GM18498 (cell line): ENCODE results near the gene HSPG2.
A peak's percentile ranks its signal among the peaks of the same experiment; 100 is the strongest.

Source experiments
- ATAC-seq: cut with Tn5 transposase; IDR thresholded peaks from one replicate; pipeline ENCODE4 v1.9.1; 2021; ENCODE audit warnings: mild to moderate bottlenecking, moderate library complexity; ENCODE audit not compliant: unreplicated experiment

Gene HSPG2

DNA sequence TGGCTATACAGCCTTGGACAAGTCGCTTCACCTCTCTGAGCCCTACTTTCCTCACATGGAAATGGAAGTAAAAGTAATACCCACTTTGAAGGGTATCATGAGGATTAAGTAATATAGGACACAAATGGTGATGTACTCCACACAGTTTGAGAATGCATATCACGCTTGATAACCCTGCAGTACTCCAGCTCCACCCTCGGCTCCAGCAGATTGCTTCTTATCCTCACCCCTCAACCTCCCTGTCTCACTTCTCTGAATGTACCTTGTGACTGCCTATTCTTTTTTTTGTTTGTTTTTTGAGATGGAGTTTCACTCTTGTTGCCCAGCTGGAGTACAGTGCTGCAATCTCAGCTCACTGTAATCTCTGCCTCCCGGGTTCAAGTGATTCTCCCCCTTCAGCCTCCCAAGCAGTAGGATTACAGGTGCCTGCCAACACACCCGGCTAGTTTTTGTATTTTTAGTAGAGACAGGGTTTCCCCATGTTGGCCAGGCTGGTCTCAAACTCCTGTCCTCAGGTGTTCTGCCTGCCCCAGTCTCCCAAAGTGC lies 69.6 kb downstream of the HSPG2 start:
- ATAC-seq = no peak

GRCh38 chr1:21866707-21867043 lies 70.4 kb downstream of the HSPG2 start:
- no peak for ATAC-seq

- peak; percentile 85 for ATAC-seq
Measured at GRCh38 chr1:21865943-21866706, 71.0 kb downstream of the HSPG2 start.

DNA sequence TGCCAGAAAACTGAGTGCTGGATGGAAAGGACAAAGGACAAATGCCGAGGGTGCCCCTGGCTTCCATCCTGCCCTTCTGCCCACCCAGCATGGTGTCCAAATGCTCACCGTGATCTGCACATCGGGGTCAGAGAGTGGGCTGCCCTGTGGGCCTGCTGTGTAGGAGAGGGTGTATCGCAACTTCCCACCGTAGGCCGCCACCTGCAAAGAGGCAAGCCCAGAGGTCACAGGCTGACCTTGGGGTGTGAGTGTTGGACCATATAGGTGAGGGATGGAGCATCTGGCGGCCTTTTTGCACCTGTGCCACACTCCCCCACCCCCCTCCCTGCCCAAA lies 71.5 kb downstream of the HSPG2 start:
- ATAC-seq = no peak

- no peak for ATAC-seq
Measured at GRCh38 chr1:21864730-21865129, 72.4 kb downstream of the HSPG2 start.

DNA sequence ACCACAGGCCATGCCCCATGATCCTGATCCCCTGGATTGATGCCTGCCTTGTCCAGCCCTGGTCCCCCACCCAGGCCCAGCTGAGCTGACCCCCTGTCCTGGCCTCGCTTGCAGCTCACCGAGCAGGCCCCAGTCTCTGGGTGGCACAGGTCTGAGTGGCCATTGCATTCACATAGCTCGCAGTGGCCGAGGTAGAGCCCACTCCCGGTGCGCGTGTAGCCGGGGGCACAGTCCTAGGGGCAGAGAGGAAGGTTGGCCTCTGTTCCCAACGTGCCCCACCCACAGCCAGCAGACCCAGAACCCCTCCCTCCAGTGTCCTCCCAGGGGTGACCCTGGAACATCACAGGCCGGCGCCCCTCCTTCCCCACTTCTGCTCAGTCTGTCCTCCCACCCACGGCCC lies 73.1 kb downstream of the HSPG2 start:
- ATAC-seq = no peak

DNA sequence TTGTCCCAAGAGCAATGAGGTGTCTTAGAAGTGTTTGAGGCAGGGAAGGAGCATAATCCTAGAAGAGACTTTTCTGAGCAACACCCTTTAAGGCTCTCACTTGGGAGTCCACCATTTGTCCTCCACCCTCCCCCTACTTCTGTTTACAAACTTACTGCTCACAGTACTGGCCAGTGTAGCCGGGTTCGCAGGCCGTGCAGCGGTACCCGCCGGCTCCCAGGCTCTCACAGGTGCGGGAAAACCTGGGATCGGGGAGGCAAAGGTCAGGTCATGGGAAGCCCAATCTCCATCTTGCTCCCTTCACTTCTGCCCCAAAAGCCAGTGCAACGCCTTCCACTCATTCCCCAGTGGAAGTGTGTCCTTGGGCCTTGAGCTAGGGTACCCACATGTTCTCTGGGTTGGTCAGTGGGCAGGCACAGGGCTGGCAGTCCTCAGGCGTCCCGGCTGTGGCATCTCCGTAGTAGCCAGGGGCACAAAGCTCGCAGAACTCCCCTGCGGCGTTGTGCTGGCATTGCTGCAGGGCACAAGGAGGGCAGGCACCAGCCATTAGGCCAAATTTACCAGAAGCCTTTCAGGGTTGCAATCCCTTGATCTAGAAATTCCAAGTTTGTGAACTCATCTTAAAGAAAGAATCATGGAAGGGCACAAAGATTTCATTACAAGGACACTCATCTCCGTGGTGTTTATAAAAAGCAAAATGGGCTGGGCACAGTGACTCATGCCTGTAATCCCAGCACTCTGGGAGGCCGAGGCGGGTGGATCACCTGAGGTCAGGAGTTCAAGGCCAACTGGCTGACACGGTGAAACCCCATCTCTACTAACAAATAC lies 75.3 kb downstream of the HSPG2 start:
- no peak for ATAC-seq

- no peak for ATAC-seq
Measured at GRCh38 chr1:21860971-21861370, 76.1 kb downstream of the HSPG2 start.

- no peak for ATAC-seq
Measured at GRCh38 chr1:21859669-21860179, 77.4 kb downstream of the HSPG2 start.

GRCh38 chr1:21857840-21858670 lies 79.1 kb downstream of the HSPG2 start:
- no peak for ATAC-seq

GRCh38 chr1:21857142-21857839 lies 79.8 kb downstream of the HSPG2 start:
- ATAC-seq = no peak

DNA sequence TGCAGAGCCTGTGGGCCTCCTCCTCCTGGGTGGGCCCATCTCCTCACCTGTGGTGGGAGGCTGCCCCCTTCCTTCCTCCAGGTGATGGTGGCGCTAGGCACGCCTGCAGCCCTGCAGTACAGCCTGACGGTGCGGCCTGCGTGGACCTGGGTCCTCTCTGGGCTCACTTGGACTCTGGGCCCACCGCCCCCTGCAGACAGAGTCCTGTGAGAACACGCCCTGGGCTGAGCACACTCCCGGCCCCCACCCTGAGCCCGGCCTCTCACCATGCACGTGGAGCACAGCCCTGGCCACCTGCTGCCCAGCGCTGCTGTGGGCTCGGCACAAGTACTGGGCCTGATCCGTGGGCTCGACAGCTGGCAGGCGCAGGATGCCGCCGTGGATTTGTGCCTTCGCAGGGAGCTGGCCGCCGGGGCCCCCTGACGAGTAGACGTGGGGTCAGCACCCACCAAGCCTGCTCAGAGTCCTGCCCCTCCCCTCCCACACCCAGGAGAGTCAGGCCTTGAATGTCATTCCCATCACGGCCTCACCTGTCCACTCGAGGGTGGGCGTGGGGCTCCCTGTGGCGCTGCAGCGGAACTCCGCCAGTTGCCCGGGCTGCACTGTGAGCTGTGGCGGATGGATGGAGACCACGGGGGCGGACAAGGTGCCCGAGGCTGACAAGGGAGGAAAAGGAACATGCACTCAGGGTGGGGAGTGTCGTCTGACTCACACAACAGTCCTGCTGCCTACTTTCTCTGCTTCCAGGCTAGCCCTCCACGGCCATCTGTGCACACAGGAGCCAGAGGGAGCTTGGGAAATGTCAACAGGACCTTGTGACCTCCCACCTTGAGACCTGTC lies 81.6 kb downstream of the HSPG2 start:
- ATAC-seq = no peak

GRCh38 chr1:21854751-21855131 lies 82.4 kb downstream of the HSPG2 start:
- no peak for ATAC-seq

DNA sequence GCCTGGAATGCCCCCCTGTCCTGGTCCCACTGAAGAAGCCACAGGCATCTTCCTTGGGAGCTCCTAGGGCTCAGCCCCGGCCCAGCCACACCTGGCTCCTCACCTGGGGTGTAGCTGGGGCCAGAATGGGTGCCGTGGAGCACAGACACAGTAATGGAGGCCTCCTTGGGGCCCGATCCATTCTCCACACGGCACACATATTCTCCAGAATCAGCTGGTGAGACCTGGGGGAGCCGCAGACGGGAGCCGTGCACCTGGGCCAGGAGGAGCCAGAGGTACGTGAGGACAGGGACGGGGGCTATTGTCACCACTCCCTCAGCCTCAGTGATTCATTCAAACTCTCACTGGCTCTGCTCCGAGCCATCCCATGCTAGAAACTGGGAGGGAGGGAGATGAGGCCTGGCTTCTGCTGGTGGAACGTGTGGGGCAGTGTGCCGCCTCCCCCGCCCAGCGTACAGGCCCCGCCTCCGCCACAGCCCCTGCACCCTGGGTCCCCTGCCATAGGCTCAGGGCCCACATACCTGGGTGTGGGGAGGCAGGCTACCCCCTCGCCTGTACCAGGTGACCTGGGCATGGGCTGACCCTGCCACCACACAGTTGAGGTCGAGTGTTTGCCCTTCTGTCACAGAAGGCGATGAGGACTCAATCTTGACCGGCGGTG lies 82.9 kb downstream of the HSPG2 start:
- ATAC-seq = no peak

- ATAC-seq = no peak
Measured at GRCh38 chr1:21853131-21853427, 84.0 kb downstream of the HSPG2 start.

DNA sequence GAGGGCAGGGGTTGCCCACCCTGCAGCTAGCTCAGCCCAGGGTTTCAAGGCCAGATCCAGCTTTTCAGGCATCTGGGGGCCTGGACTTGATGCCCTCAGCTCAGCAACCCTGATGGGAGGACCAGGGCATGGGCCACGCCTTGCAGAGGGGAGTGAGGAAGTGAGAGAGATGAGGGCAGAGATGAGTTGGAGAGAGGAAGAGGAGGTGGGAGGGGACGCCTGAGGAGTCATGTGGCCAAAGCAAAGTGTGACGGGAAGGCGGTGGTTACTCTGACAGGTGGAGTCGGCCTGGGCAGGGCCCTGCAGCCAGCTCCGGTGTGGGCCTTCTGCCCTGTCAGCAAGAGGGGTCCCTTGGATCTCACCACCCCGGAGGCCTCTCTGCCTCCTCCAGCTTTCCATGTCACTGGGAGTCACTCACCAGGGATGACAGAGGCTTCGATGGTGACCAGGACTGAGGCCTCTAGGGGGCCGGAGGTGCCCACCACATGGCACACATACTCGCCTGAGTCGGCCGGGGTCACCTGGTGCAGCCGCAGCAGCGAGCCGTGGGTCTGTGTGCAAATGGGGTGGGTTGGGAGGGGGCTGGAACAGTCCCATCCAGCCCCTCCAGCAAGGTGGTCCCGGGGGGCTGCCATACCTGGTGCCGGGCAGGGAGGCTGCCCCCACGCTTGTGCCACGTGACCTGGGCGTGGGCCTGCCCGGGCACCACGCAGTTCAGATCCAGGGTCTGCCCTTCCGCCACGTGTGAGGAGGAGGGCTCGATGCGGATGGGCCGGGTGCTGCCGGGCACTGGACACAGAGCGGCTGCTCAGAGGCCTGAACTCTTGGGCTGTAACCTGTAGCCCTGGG lies 84.6 kb downstream of the HSPG2 start:
- no peak for ATAC-seq

DNA sequence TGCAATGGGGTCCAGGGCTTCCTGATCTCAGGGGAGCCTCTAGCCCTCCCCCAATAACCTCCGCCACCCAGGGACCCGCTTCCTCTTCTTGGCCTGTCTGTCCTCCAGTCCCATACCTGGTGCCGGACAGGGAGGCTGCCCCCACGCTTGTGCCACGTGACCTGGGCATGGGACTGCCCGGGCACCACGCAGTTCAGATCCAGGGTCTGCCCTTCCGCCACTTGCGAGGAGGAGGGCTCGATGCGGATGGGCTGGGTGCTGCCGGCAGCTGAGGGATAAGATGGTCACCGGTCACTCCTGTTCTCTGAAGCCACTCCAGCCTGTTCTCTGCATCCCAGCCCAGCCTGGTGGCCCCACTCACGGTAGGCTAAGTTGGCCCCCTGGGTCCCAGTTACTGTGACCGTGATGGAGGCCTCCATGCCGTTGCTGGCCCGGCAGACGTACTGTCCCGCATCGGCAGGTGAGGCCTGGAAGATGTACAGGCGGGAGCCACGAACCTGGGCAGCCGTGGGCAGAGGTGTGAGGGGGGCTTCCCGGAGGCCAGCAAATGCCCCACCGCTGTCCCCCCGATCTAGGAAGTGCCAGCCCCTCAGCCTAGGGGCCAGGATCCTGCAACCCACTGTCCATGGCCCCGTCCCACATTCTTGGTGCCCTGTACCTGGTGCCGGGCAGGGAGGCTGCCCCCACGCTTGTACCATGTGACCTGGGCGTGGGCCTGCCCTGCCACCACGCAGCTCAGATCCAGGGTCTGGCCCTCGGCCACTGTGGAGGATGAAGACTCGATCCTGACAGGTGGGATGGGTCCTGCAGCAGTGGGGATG lies 85.5 kb downstream of the HSPG2 start:
- no peak for ATAC-seq
